ENCODE measurements around the gene ULBP3.
"Not testable (repeated sequence)": the region's sequence is repeated elsewhere in the genome, so short reads cannot be mapped to it uniquely, and the experiment has no call there.

Gene ULBP3

GRCh38 chr6:150016324-150017185 lies 52.4 kb downstream of the ULBP3 start:
- peak; percentile 56 for TF ChIP-seq CTCF (conservative IDR thresholded peaks at IDR 0.05; ENCODE audit: low read depth, low read length)
- H3K4me3 ChIP-seq (ENCODE audit: low read length), result no peak overlapping the region
- DNase-seq (ENCODE audit: low read depth), result no peak

- H3K4me3 ChIP-seq (ENCODE audit: low read length); DNase-seq (ENCODE audit: low read depth): not testable (repeated sequence)
- peak; percentile 1 for TF ChIP-seq CTCF (conservative IDR thresholded peaks at IDR 0.05; ENCODE audit: low read depth, low read length)
Measured at GRCh38 chr6:150015281-150016001, 53.5 kb downstream of the ULBP3 start.

DNA sequence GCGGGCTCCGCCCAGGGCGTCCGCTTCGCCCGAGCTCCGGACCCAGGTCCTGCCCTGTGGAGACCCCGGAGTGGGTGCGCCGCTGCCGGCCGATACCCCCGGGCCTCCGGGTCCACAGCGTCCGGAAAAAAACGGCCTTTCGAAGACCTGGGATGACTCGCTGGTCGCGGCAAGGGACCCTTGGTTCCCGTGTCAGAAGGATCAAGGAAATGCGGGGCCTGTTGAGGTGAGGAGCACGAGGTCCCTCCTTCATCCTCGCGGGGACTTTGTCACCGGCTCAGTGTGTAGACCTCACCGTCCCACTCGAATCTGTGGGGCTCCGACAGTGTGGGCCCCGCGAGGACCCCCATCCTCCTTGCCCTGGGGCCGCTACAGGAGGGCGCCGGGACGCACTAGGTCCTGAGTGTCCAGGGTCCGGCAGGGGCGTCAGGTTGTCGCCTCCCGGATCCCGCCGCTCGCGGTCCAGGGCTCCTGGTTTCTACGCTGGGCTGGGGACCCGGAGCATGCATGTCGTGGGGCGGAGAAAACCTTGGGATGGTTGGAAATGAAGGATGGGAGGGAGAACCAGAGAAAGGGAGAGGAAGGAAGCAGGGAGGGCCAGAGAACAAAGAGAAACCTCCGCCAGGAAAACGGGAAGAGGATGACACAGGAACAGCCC lies 54.2 kb downstream of the ULBP3 start:
- not testable (repeated sequence) for H3K4me3 ChIP-seq (ENCODE audit: low read length); DNase-seq (ENCODE audit: low read depth)

- H3K4me3 ChIP-seq (ENCODE audit: low read length); DNase-seq (ENCODE audit: low read depth): not testable (repeated sequence)
Measured at GRCh38 chr6:150013785-150014622, 54.9 kb downstream of the ULBP3 start.

DNA sequence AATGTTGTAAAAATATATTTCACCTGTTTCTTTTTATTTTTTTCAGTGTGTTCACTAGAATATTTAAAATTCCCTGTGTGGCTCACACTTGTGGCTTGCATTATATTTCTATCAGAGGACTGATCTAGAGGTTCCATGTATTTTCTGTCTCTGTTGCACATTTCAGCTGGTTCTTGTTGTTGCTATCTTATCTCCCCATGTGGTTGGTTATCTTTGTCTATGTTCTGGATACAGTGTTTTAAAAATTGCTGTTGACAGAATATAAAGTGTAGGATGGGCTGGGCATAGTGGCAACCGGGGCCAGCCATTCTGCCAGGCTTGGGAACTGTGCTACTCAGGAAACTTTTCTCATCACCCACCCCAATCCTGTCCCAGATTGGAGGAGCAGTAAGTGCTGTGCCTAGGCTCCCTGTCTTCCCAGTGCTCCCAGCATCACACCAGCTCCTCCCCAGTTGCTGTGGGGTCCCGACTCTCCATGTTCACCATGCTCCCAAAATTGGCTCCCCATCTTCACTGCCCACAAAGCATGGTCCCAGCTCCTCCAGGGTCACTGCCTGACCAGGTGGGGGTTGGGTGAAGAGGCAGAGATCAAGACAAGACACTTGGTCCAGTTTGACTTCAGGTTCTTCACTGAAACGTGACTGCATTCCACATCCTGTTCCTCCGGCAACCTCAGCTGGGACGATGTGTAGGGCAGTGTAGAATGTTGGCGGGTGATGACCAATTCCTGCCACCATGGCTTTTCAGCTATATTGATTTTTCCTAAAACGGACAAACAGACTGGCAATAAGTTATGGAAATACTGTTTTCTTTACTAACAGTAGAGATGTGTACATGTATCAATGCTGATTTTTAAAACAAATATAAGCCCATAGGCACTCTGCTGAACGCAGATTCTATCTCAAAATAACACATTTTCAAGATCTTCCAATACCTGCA lies 55.8 kb downstream of the ULBP3 start:
- H3K4me3 ChIP-seq (ENCODE audit: low read length); DNase-seq (ENCODE audit: low read depth): not testable (repeated sequence)
